Cardiac fibroblast (primary cell): ENCODE measurements around the gene WDR7.

Source experiments
- DNase-seq, 2 donors: peaks; one replicate each; pipeline versions ENCODE4 v3.0.0 to v3.0.0-alpha.2; 2010; ENCODE audit warnings: low read depth in 2 of 2
- H3K4me3 ChIP-seq, 2 donors: replicated peaks in 1 of 2; 1 replicate in 1 of 2; 2 replicates in 1 of 2; pipeline ENCODE4 v1.5.1; 2011; ENCODE audit warnings: low read depth in 2 of 2, low read length in 2 of 2, mild to moderate bottlenecking in 2 of 2, moderate library complexity in 1 of 2
- CTCF ChIP-seq: IDR thresholded peaks from one replicate; pipeline ENCODE4 v1.5.1; 2011; ENCODE audit warnings: low read depth, mild to moderate bottlenecking, low read length, inconsistent platforms

Gene WDR7

GRCh38 chr18:56637176-56637575 is 14.0 kb upstream of the WDR7 start:
- no peak for TF ChIP-seq CTCF
- DNase-seq = peak in 1 of 2 donors; percentile 26
- H3K4me3 ChIP-seq = peak overlapping the region; percentile 88 to 92

- peak overlapping the region; percentile 88 to 92 for H3K4me3 ChIP-seq
- DNase-seq = peak in 1 of 2 donors; percentile 7
- no peak for TF ChIP-seq CTCF
Measured at GRCh38 chr18:56637711-56638231, 13.4 kb upstream of the WDR7 start.

DNA sequence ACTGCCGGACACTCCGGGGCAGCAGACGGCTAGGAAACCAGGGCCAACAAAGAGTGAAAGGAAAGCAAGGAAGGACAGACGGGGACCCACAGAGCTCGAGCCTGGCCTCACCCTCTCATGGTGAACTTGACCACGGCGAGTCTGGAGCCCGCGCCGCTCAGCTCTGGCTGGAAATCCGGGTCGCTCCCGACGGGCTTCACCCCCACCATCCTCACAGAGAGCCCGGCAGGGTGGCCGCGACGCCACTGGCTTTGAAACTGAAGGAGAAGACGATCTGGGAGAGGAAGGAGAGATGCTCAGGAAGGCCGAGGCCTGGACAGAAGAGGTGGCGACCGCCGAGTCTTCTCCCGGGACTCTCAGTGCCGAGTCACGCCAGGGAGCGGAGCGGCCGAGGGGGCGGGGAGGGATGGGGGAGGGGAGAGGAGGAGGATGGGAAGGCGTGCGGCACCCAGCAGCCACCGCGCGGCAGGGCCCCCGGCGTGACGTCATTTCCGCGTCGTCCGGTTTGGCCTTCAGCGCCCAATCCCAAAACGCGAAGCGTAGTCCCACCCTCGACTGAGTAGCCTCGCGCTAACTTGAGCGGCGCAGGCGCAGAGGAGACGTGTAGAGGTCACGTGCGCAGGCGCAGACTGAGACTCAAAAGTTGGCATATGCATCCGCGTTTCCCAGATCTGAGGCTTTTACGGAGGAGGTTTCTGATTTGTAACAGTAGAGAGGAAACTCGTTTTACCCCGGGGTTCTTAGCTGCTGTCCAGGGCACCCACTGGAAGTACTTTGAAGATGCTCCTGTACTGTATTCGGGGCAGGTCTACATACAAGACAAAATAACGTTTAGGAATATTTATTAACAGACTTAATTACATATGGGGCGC is 12.7 kb upstream of the WDR7 start, which contains the start of gene TXNL1:
Gene TXNL1 (minus strand): TSS at position 361 of the 872 bp plus-strand sequence. CDS start 152 bp downstream, at position 209.
- peak; percentile 99 for DNase-seq
- TF ChIP-seq CTCF = no peak
- H3K4me3 ChIP-seq = peak within 1 kb of the TSS; percentile 88 to 92

DNA sequence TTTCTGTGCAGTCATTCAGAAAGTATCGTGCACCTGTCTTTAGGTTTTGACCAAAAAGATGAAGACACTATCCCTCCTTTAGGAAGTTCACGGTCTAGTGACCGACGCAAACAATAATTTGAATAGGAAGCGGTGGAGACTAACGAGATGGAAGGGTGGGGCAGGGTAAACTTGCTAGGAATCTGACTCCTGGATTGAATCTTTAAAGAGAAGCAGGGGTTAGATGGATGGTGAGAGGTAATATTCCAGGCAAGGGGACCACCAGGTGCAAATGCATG is 12.1 kb upstream of the WDR7 start:
- no peak for TF ChIP-seq CTCF
- H3K4me3 ChIP-seq = peak overlapping the region; percentile 38 to 50
- no peak for DNase-seq

GRCh38 chr18:56639571-56639970 is 11.6 kb upstream of the WDR7 start:
- H3K4me3 ChIP-seq = no peak overlapping the region
- DNase-seq = no peak
- TF ChIP-seq CTCF = no peak

GRCh38 chr18:56641714-56642337 is 9.3 kb upstream of the WDR7 start:
- H3K4me3 ChIP-seq = no peak overlapping the region

More at GRCh38 chr18:56641714-56642337, 9.3 kb upstream of the WDR7 start:
- peak; percentile 50 to 81 for DNase-seq
- TF ChIP-seq CTCF = no peak
